ENCODE data around the gene NRXN3.

Gene NRXN3

DNA sequence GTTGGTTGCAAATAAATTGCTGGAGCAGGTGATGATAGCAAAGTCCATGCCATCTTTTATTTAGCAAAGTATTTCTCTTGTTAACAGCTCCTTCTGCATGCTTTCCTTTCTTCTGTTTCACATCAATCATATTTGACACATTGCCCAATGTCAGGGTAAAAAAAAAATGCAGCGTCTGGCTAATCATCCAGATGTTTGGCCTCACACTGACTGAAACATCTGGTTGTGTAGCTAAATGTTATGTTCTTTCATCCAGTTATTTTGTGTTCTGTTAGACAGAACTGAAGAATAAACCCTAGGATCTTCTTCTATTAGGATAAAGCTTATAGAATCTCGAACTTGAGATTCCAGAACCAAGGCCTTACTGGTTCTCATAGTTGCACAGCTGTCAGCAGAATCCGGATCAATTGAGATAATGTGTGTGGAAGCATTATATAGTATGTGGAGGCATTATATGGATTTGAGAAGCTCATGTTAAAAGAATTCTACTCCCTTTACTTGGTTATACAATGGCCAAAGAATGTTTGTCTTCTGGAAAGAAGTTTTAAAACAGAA is 1182.0 kb downstream of the NRXN3 start:
- DNase-seq (ENCODE audit: low read depth) = no peak
- no peak overlapping the region for H3K4me3 ChIP-seq (ENCODE audit: low read depth, low read length)
- TF ChIP-seq, protein P1, sequence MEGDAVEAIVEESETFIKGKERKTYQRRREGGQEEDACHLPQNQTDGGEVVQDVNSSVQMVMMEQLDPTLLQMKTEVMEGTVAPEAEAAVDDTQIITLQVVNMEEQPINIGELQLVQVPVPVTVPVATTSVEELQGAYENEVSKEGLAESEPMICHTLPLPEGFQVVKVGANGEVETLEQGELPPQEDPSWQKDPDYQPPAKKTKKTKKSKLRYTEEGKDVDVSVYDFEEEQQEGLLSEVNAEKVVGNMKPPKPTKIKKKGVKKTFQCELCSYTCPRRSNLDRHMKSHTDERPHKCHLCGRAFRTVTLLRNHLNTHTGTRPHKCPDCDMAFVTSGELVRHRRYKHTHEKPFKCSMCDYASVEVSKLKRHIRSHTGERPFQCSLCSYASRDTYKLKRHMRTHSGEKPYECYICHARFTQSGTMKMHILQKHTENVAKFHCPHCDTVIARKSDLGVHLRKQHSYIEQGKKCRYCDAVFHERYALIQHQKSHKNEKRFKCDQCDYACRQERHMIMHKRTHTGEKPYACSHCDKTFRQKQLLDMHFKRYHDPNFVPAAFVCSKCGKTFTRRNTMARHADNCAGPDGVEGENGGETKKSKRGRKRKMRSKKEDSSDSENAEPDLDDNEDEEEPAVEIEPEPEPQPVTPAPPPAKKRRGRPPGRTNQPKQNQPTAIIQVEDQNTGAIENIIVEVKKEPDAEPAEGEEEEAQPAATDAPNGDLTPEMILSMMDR (IDR thresholded peaks at IDR 0.05; ENCODE audit: insufficient read depth, low read depth, low read length, missing control alignments) = no peak

GRCh38 chr14:79354336-79354735 is 1184.2 kb downstream of the NRXN3 start:
- DNase-seq (ENCODE audit: low read depth) = no peak
- TF ChIP-seq, protein P1 (IDR thresholded peaks at IDR 0.05; ENCODE audit: insufficient read depth, low read depth, low read length, missing control alignments) = no peak

GRCh38 chr14:79356040-79356439 is 1185.9 kb downstream of the NRXN3 start:
- TF ChIP-seq, protein P1 (IDR thresholded peaks at IDR 0.05; ENCODE audit: insufficient read depth, low read depth, low read length, missing control alignments) = no peak
- no peak overlapping the region for H3K4me3 ChIP-seq (ENCODE audit: low read depth, low read length)
- DNase-seq (ENCODE audit: low read depth) = no peak

More at GRCh38 chr14:79354336-79354735, 1184.2 kb downstream of the NRXN3 start:
- no peak overlapping the region for H3K4me3 ChIP-seq (ENCODE audit: low read depth, low read length)

GRCh38 chr14:79357307-79357706 is 1187.1 kb downstream of the NRXN3 start:
- no peak overlapping the region for H3K4me3 ChIP-seq (ENCODE audit: low read depth, low read length)
- TF ChIP-seq, protein P1 (IDR thresholded peaks at IDR 0.05; ENCODE audit: insufficient read depth, low read depth, low read length, missing control alignments) = no peak
- DNase-seq (ENCODE audit: low read depth) = no peak

GRCh38 chr14:79363291-79363690 is 1193.1 kb downstream of the NRXN3 start:
- H3K4me3 ChIP-seq (ENCODE audit: low read depth, low read length) = no peak overlapping the region
- no peak for DNase-seq (ENCODE audit: low read depth)
- TF ChIP-seq, protein P1 (IDR thresholded peaks at IDR 0.05; ENCODE audit: insufficient read depth, low read depth, low read length, missing control alignments) = no peak

GRCh38 chr14:79369359-79370332 is 1199.5 kb downstream of the NRXN3 start:
- DNase-seq (ENCODE audit: low read depth) = no peak
- TF ChIP-seq, protein P1 (IDR thresholded peaks at IDR 0.05; ENCODE audit: insufficient read depth, low read depth, low read length, missing control alignments) = no peak
- no peak overlapping the region for H3K4me3 ChIP-seq (ENCODE audit: low read depth, low read length)
